Measurements from ENCODE around the gene NTNG2. TPM values are rescaled to one million over a fixed set of nuclear protein-coding genes. Genes with fewer than 3 reads are reported as not detected.
"Not testable (repeated sequence)": the region's sequence is repeated elsewhere in the genome, so short reads cannot be mapped to it uniquely, and the experiment has no call there.

The NTNG2 gene
- total and polyA plus RNA-seq, 9 of the 15 experiments (the other 6 are each of a cell fraction or from before 2014, with no cell fraction given): 0.01 to 0.11 (median 0.09) TPM; not detected in 6

DNA sequence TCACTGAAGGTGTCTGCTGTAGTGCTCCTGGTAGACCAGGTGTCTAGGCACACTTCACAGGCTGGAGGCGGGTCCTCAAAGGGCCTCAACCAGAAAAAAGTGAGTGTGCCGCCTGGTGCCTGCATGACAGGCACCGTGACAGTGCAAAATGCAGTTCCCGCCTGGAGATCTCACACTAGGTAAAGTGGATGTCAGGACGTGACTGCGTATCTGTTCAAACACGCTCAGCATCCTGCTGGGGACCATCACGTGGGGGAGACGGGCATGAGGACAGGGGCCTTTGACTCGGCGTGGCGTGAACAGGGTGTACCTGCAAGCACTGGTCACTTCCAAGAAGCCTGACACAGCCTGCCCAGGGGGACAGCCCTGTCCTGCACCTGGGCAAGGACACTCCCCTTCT is 32.3 kb upstream of the NTNG2 start (continued):
- TF ChIP-seq, protein P1, sequence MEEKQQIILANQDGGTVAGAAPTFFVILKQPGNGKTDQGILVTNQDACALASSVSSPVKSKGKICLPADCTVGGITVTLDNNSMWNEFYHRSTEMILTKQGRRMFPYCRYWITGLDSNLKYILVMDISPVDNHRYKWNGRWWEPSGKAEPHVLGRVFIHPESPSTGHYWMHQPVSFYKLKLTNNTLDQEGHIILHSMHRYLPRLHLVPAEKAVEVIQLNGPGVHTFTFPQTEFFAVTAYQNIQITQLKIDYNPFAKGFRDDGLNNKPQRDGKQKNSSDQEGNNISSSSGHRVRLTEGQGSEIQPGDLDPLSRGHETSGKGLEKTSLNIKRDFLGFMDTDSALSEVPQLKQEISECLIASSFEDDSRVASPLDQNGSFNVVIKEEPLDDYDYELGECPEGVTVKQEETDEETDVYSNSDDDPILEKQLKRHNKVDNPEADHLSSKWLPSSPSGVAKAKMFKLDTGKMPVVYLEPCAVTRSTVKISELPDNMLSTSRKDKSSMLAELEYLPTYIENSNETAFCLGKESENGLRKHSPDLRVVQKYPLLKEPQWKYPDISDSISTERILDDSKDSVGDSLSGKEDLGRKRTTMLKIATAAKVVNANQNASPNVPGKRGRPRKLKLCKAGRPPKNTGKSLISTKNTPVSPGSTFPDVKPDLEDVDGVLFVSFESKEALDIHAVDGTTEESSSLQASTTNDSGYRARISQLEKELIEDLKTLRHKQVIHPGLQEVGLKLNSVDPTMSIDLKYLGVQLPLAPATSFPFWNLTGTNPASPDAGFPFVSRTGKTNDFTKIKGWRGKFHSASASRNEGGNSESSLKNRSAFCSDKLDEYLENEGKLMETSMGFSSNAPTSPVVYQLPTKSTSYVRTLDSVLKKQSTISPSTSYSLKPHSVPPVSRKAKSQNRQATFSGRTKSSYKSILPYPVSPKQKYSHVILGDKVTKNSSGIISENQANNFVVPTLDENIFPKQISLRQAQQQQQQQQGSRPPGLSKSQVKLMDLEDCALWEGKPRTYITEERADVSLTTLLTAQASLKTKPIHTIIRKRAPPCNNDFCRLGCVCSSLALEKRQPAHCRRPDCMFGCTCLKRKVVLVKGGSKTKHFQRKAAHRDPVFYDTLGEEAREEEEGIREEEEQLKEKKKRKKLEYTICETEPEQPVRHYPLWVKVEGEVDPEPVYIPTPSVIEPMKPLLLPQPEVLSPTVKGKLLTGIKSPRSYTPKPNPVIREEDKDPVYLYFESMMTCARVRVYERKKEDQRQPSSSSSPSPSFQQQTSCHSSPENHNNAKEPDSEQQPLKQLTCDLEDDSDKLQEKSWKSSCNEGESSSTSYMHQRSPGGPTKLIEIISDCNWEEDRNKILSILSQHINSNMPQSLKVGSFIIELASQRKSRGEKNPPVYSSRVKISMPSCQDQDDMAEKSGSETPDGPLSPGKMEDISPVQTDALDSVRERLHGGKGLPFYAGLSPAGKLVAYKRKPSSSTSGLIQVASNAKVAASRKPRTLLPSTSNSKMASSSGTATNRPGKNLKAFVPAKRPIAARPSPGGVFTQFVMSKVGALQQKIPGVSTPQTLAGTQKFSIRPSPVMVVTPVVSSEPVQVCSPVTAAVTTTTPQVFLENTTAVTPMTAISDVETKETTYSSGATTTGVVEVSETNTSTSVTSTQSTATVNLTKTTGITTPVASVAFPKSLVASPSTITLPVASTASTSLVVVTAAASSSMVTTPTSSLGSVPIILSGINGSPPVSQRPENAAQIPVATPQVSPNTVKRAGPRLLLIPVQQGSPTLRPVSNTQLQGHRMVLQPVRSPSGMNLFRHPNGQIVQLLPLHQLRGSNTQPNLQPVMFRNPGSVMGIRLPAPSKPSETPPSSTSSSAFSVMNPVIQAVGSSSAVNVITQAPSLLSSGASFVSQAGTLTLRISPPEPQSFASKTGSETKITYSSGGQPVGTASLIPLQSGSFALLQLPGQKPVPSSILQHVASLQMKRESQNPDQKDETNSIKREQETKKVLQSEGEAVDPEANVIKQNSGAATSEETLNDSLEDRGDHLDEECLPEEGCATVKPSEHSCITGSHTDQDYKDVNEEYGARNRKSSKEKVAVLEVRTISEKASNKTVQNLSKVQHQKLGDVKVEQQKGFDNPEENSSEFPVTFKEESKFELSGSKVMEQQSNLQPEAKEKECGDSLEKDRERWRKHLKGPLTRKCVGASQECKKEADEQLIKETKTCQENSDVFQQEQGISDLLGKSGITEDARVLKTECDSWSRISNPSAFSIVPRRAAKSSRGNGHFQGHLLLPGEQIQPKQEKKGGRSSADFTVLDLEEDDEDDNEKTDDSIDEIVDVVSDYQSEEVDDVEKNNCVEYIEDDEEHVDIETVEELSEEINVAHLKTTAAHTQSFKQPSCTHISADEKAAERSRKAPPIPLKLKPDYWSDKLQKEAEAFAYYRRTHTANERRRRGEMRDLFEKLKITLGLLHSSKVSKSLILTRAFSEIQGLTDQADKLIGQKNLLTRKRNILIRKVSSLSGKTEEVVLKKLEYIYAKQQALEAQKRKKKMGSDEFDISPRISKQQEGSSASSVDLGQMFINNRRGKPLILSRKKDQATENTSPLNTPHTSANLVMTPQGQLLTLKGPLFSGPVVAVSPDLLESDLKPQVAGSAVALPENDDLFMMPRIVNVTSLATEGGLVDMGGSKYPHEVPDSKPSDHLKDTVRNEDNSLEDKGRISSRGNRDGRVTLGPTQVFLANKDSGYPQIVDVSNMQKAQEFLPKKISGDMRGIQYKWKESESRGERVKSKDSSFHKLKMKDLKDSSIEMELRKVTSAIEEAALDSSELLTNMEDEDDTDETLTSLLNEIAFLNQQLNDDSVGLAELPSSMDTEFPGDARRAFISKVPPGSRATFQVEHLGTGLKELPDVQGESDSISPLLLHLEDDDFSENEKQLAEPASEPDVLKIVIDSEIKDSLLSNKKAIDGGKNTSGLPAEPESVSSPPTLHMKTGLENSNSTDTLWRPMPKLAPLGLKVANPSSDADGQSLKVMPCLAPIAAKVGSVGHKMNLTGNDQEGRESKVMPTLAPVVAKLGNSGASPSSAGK (IDR thresholded peaks at IDR 0.05): peak; percentile 48; the same call in 1 of the 2 replicates
- TF ChIP-seq ZNF778 (CRISPR knock-in tag; IDR thresholded peaks at IDR 0.05) (no peak), YY1 (IDR thresholded peaks at IDR 0.05; ENCODE audit: borderline replicate concordance in 1 of 3, control insufficient read depth in 1 of 3, extremely low read depth in 1 of 3, insufficient read depth in 3 of 3, insufficient read length in 1 of 3, insufficient replicate concordance in 2 of 3, low read depth in 1 of 3, low read length in 2 of 3) (no peak)

GRCh38 chr9:132134085-132134484 is 27.8 kb upstream of the NTNG2 start:
- H3K9me1 ChIP-seq (ENCODE audit: control insufficient read depth, insufficient read depth, low read length); in situ Hi-C loops (cut with MboI); DNase-seq (ENCODE audit: extremely low read depth in 1 of 4, low spot score in 3 of 4); POLR2A ChIA-PET; H3K79me2 ChIP-seq (ENCODE audit: control insufficient read depth, insufficient read depth, low read length); CTCF ChIA-PET (ENCODE audit: low intra/inter-chr PET ratio); H3K36me3 ChIP-seq (ENCODE audit: control insufficient read depth, insufficient read depth, low read length); H3K9me3 ChIP-seq (replicated peaks; ENCODE audit: control insufficient read depth, insufficient read depth, low read depth, low read length); FAIRE-seq; H4K20me1 ChIP-seq (replicated peaks; ENCODE audit: control insufficient read depth, insufficient read depth, low read length); H3K4me2 ChIP-seq (ENCODE audit: insufficient read depth, low read length); intact Hi-C loops (cut with micrococcal nuclease); H3K4me3 ChIP-seq; H2AFZ ChIP-seq (ENCODE audit: low read depth, low read length); H3K4me1 ChIP-seq (replicated peaks in 1 of 2; ENCODE audit: control insufficient read depth in 2 of 2, insufficient read depth in 2 of 2, low read length in 2 of 2); H3K27ac ChIP-seq (ENCODE audit: extremely low read depth, low read depth, low read length); ATAC-seq; H3K9ac ChIP-seq (ENCODE audit: insufficient read depth in 1 of 2, low read depth in 2 of 2, low read length in 2 of 2); BruUV-seq (replicated peaks): not testable (repeated sequence)
- WGBS (ENCODE audit: insufficient coverage, low coverage, missing lambda C conversion rate): 3% methylated on average over 5 of the region's 5 CpGs
- H3K27me3 ChIP-seq (ENCODE audit: control insufficient read depth in 2 of 2, insufficient read depth in 2 of 2, low read length in 2 of 2): peaks cover 61 to 87% of the 10 kb centered on the region in 2 experiments
